G401 (cell line): Measurements from ENCODE around the gene TDRD7. TPM values are rescaled to one million over a fixed set of nuclear protein-coding genes. Genes with fewer than 3 reads are reported as not detected.

Experiments
- DNase-seq: peaks from one replicate; pipeline ENCODE4 v3.0.0-alpha.2; 2015; ENCODE audit warnings: low spot score
- in situ Hi-C: cut with HindIII; loops from 2 replicates; pipeline ENCODE4 v1.10.0; 2016; ENCODE audit warnings: low sequenced_read_pairs, mixed read lengths
- total RNA-seq: library from RNA; depleted of rRNA; stranded (reverse); fragments of >200 nt; shearing (Covaris generic); gene quantifications from 2 replicates; pipeline ENCODE4 v1.2.3, GENCODE V29; 2014; rRNA removed

The TDRD7 gene
- total RNA-seq, 1 experiment from 2014 or later: 0.20 TPM

GRCh38 chr9:97536480-97536879 lies 124.6 kb downstream of the TDRD7 start:
- no peak for DNase-seq
- in situ Hi-C loops: no loop called here

GRCh38 chr9:97543561-97543960 lies 131.7 kb downstream of the TDRD7 start:
- no peak for DNase-seq
- in situ Hi-C loops: no loop called here

- in situ Hi-C loops: no loop called here
- peak; percentile 88 for DNase-seq
Observed at GRCh38 chr9:97545486-97545885, 133.6 kb downstream of the TDRD7 start.

Other genes with a start within 250 kb of the TDRD7 start
- 2.4 and 6.2 TPM in 2 replicates for gene CCDC180, start 104.4 kb upstream of the TDRD7 start, total RNA-seq
- gene TMOD1, start 89.6 kb downstream of the TDRD7 start, total RNA-seq: not detected in 2 replicates
- gene TSTD2, start 221.3 kb downstream of the TDRD7 start, total RNA-seq: 6.4 and 11.0 TPM in 2 replicates
- gene NCBP1, start 221.7 kb downstream of the TDRD7 start, total RNA-seq: 34.5 and 45.5 TPM in 2 replicates